Measurements from ENCODE around the gene MAP3K1.

The MAP3K1 gene

DNA sequence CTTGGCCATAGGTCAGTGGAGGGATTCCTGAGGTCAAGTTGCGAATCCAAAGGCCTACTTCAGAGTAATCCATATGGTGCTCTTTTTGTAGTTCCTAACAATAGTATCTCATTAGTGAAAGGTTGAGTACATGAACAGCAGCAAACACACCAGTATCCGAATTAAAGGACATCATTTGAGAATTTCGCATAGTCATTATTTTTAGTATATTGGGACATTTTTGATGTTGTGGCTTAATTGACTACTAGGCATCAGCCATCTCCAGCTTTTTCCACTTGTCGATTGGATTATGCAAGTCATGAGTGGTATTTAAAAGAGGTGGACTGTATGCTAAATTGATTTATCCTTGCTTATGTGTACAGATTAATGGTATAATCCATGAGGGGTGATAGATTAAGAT lies 23.7 kb downstream of the MAP3K1 start:
- Mint-ChIP-seq H3K9me3 (no peaks in the 10 kb centered on the region), H3K27me3 (no peaks in the 10 kb centered on the region), H3K36me3 (ENCODE audit: insufficient read depth) (peaks cover under 1% of the 10 kb centered on the region), H3K4me1 (ENCODE audit: low read depth in 2 of 2) (peaks cover 48 to 76% of the 10 kb centered on the region in 2 donors), H3K4me3 (no peak overlapping the region), H3K27ac (peak overlapping the region; percentile 85 to 90)
- ATAC-seq (replicated peaks) (no peak), DNase-seq (no peak)

GRCh38 chr5:56840597-56840996 lies 25.2 kb downstream of the MAP3K1 start:
- peaks cover 7% of the 10 kb centered on the region for H3K36me3 Mint-ChIP-seq (ENCODE audit: insufficient read depth)
- no peaks in the 10 kb centered on the region for H3K9me3 Mint-ChIP-seq
- no peak overlapping the region for H3K4me3 Mint-ChIP-seq
- peak overlapping the region in 1 of 2 donors; percentile 80 for H3K27ac Mint-ChIP-seq
- ATAC-seq (replicated peaks) (no peak), DNase-seq (no peak)
- H3K27me3 Mint-ChIP-seq, result no peaks in the 10 kb centered on the region
- peaks cover 45 to 77% of the 10 kb centered on the region in 2 donors for H3K4me1 Mint-ChIP-seq (ENCODE audit: low read depth in 2 of 2)

DNA sequence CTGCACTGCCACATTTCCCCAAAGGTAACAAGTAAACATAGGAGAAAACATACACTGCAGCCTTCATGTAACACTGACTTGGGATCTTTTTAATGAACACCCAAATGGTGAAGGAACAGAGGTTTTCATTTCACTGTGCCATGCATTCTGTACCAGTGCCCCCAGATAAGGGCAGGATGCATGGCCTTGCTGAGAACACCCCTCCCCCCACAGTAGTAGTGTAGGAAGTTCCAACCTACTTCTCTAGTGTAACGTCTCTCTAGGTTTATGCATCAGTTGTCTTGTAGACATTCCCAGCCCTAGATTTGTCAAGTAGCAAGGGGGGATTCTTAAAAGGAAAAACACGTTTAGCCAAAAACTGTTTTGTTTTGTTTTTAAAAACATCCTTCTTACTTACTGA lies 29.9 kb downstream of the MAP3K1 start:
- DNase-seq, result no peak
- Mint-ChIP-seq H3K9me3 (no peaks in the 10 kb centered on the region), H3K27me3 (no peaks in the 10 kb centered on the region), H3K4me3 (peak overlapping the region in 1 of 2 donors; percentile 12), H3K36me3 (ENCODE audit: insufficient read depth) (peaks cover 7% of the 10 kb centered on the region), H3K4me1 (ENCODE audit: low read depth in 2 of 2) (peaks cover 45 to 80% of the 10 kb centered on the region in 2 donors), H3K27ac (peak overlapping the region in 1 of 2 donors; percentile 60)
- ATAC-seq (replicated peaks), result peak; percentile 36

DNA sequence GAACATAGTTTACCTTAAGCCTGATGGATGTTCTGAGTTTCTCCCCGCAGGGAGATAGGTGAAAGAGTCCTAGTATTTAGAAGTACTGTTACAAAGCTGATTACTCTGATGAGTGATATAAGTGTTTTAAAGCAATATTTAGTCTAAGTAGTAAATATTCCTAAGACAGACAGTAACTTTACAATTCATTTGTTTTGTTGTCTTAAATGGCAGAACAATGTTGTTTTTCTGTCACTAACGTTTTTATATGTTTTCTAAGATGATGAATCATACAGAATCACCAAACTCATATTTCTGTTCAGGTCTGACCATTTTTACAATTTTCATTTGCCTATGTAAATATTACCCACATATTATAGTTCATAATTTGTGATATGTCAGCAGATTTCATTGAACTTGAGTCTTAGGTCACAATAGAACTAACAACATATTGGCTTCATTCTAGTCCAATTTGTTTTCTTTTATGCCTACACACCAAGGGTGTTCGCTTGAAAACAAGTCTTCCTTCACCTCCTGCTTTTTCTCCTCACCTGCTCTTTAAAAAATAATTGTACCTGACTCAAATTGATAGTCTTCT lies 30.6 kb downstream of the MAP3K1 start:
- Mint-ChIP-seq H3K36me3 (ENCODE audit: insufficient read depth) (peaks cover 7% of the 10 kb centered on the region), H3K9me3 (no peaks in the 10 kb centered on the region), H3K27me3 (no peaks in the 10 kb centered on the region), H3K27ac (peak overlapping the region; percentile 33 to 60), H3K4me3 (no peak overlapping the region), H3K4me1 (ENCODE audit: low read depth in 2 of 2) (peaks cover 44 to 85% of the 10 kb centered on the region in 2 donors)
- DNase-seq (no peak), ATAC-seq (replicated peaks) (no peak)

DNA sequence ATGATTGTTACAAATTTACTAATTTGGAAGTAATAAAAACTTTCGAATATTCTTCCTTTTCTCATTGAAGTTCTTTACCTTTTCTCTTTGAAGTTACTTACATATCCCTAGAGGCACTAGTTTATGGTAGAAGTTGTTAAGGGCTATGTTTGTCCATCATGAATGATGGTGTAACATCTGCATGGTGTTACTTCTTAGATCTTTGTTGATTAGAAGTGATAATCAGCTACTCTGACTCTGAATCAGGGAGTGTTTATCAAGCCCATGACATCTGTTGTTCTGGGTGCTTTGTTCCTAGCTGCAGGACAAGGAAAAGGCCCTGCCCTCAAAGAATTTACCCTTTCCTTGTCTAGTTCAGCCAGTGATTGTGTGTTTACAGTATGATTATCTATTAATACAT lies 32.9 kb downstream of the MAP3K1 start:
- Mint-ChIP-seq H3K36me3 (ENCODE audit: insufficient read depth) (peaks cover 7% of the 10 kb centered on the region), H3K9me3 (no peaks in the 10 kb centered on the region), H3K4me1 (ENCODE audit: low read depth in 2 of 2) (peaks cover 47 to 84% of the 10 kb centered on the region in 2 donors), H3K27me3 (no peaks in the 10 kb centered on the region), H3K27ac (peak overlapping the region; percentile 10 to 35), H3K4me3 (no peak overlapping the region)
- no peak for ATAC-seq (replicated peaks)
- no peak for DNase-seq

- H3K4me3 Mint-ChIP-seq, result peak overlapping the region; percentile 32 to 66
- peak overlapping the region; percentile 28 to 84 for H3K27ac Mint-ChIP-seq
- DNase-seq, result no peak
- peaks cover 53 to 83% of the 10 kb centered on the region in 2 donors for H3K4me1 Mint-ChIP-seq (ENCODE audit: low read depth in 2 of 2)
- H3K27me3 Mint-ChIP-seq, result no peaks in the 10 kb centered on the region
- no peaks in the 10 kb centered on the region for H3K9me3 Mint-ChIP-seq
- H3K36me3 Mint-ChIP-seq (ENCODE audit: insufficient read depth), result peaks cover 4% of the 10 kb centered on the region
- ATAC-seq (replicated peaks), result peak; percentile 67
Measured at GRCh38 chr5:56849671-56850070, 34.3 kb downstream of the MAP3K1 start.

GRCh38 chr5:56850423-56850822 lies 35.1 kb downstream of the MAP3K1 start:
- no peak for ATAC-seq (replicated peaks)
- H3K4me1 Mint-ChIP-seq (ENCODE audit: low read depth in 2 of 2), result peaks cover 54 to 85% of the 10 kb centered on the region in 2 donors
- peak overlapping the region in 1 of 2 donors; percentile 44 for H3K27ac Mint-ChIP-seq
- H3K4me3 Mint-ChIP-seq, result peak overlapping the region; percentile 32 to 66
- no peak for DNase-seq
- H3K27me3 Mint-ChIP-seq, result no peaks in the 10 kb centered on the region
- H3K9me3 Mint-ChIP-seq, result no peaks in the 10 kb centered on the region
- peaks cover 2% of the 10 kb centered on the region for H3K36me3 Mint-ChIP-seq (ENCODE audit: insufficient read depth)

DNA sequence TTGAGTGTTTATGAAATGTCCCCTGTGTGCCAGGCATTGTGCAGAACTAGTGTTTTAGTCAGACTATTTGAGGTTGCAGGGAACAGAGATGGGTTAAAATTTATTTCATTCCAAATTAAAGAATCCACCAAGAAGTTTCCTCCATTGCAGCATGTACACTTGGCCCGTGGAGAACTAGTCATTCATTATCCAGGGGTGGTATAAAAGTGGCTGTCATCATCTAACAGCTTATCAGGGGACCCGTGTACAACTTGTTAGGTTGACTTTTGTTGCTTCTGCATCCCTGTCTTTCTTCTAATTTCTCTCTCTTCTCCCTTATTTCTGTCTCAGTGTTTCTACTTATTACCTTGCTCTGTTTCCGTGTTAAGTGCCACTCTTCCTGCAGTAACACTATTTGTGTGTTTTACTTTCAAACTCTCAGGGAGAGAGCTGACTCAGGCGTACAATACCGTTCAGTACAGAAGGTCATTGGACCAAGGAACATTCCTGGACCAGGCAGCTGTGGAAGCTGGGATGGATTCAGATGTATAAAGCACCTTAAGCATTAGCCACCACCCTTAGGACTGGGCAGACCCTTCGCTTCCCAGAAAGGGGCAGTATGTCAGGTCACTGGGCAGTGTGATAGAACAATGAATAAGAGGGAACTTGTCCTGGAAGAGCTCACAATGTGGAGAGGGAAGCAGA lies 36.1 kb downstream of the MAP3K1 start:
- no peaks in the 10 kb centered on the region for H3K9me3 Mint-ChIP-seq
- peaks cover 52 to 84% of the 10 kb centered on the region in 2 donors for H3K4me1 Mint-ChIP-seq (ENCODE audit: low read depth in 2 of 2)
- peak overlapping the region; percentile 65 to 76 for H3K4me3 Mint-ChIP-seq

GRCh38 chr5:56852228-56853000 lies 37.1 kb downstream of the MAP3K1 start:
- H3K27me3 Mint-ChIP-seq, result no peaks in the 10 kb centered on the region
- H3K27ac Mint-ChIP-seq, result peak overlapping the region; percentile 77 to 85
- ATAC-seq (replicated peaks) (peak; percentile 59), DNase-seq (no peak)
- peaks cover 54 to 84% of the 10 kb centered on the region in 2 donors for H3K4me1 Mint-ChIP-seq (ENCODE audit: low read depth in 2 of 2)
- no peaks in the 10 kb centered on the region for H3K9me3 Mint-ChIP-seq
- H3K36me3 Mint-ChIP-seq (ENCODE audit: insufficient read depth), result no peaks in the 10 kb centered on the region
- H3K4me3 Mint-ChIP-seq, result peak overlapping the region; percentile 65 to 76

More for the DNA sequence above, 36.1 kb downstream of the MAP3K1 start:
- ATAC-seq (replicated peaks) (no peak), DNase-seq (no peak)
- H3K27ac Mint-ChIP-seq, result peak overlapping the region; percentile 77 to 85
- H3K36me3 Mint-ChIP-seq (ENCODE audit: insufficient read depth), result no peaks in the 10 kb centered on the region
- no peaks in the 10 kb centered on the region for H3K27me3 Mint-ChIP-seq

GRCh38 chr5:56853698-56854097 lies 38.3 kb downstream of the MAP3K1 start:
- peak; percentile 14 for ATAC-seq (replicated peaks)
- H3K36me3 Mint-ChIP-seq (ENCODE audit: insufficient read depth), result peaks cover 4% of the 10 kb centered on the region
- H3K4me3 Mint-ChIP-seq, result peak overlapping the region; percentile 0 to 21
- peak overlapping the region; percentile 29 to 61 for H3K27ac Mint-ChIP-seq
- no peaks in the 10 kb centered on the region for H3K27me3 Mint-ChIP-seq
- no peak for DNase-seq
- H3K9me3 Mint-ChIP-seq, result no peaks in the 10 kb centered on the region
- H3K4me1 Mint-ChIP-seq (ENCODE audit: low read depth in 2 of 2), result peaks cover 51 to 80% of the 10 kb centered on the region in 2 donors

GRCh38 chr5:56854920-56855319 lies 39.6 kb downstream of the MAP3K1 start:
- peak overlapping the region; percentile 39 to 77 for H3K27ac Mint-ChIP-seq
- H3K4me1 Mint-ChIP-seq (ENCODE audit: low read depth in 2 of 2), result peaks cover 39 to 70% of the 10 kb centered on the region in 2 donors
- no peaks in the 10 kb centered on the region for H3K9me3 Mint-ChIP-seq
- no peak for DNase-seq
- ATAC-seq (replicated peaks), result no peak
- peak overlapping the region in 1 of 2 donors; percentile 7 for H3K4me3 Mint-ChIP-seq
- peaks cover 11% of the 10 kb centered on the region for H3K36me3 Mint-ChIP-seq (ENCODE audit: insufficient read depth)
- H3K27me3 Mint-ChIP-seq, result no peaks in the 10 kb centered on the region

DNA sequence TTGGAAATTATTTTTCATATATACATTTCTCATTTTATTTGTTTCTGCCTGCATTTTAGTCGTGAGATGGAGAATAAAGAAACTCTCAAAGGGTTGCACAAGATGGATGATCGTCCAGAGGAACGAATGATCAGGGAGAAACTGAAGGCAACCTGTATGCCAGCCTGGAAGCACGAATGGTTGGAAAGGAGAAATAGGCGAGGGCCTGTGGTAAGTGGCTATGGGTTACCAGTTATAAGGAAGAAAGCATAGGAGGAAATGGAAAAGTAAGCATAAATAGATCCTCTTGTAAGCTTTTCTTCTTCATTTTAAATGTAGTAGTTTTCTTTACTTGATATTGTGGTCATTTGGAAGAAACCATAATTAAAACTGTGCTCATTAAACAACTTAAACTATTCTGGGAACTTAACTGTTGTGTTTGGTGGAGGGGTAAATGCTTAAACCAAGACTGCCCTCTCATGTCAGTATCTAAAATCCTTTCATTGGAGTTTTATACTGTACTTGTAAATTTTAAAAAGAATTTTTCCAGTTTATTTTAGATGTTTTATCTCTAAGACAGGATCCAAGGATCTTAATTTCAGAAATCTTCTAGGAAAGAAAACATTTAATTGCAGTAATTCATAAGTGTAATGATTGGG lies 41.3 kb downstream of the MAP3K1 start:
- ATAC-seq (replicated peaks), result no peak
- peaks cover 28 to 56% of the 10 kb centered on the region in 2 donors for H3K4me1 Mint-ChIP-seq (ENCODE audit: low read depth in 2 of 2)
- peaks cover 27% of the 10 kb centered on the region for H3K36me3 Mint-ChIP-seq (ENCODE audit: insufficient read depth)
- no peak for DNase-seq
- H3K27me3 Mint-ChIP-seq, result no peaks in the 10 kb centered on the region
- H3K27ac Mint-ChIP-seq, result peak overlapping the region; percentile 77 to 88
- H3K9me3 Mint-ChIP-seq, result no peaks in the 10 kb centered on the region
- no peak overlapping the region for H3K4me3 Mint-ChIP-seq

DNA sequence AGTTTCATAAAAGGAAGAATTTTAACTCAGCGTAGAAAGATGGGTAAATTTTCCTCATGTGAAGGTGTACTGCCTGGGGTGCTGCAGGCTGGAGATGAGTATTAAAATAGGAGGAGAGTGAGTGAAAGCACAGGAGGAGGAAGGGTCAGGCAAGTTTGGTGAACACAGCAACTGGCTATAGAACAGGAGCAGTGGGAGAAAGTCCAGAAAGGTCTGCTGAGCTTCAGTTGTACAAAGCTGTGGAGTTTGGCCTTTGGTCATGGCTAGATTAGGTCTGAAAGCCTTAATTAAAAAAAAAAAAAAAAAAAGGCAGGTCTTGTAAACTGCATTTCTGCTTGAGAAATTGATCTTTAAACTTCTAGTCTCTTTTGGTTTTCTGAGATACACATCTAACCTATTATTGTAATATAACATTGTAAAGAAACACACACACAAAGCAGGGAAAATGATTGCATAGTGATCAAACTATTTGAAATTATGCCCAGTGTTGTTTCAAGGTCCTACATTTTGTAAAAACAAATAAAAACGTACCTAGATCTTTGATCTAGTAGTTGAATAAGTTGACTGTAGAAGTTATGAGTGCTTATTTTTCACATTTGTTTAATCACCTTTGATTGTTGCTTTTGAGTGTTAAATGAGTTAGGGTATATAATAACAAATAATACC lies 43.6 kb downstream of the MAP3K1 start:
- H3K27me3 Mint-ChIP-seq, result no peaks in the 10 kb centered on the region
- no peaks in the 10 kb centered on the region for H3K9me3 Mint-ChIP-seq
- ATAC-seq (replicated peaks) (no peak), DNase-seq (no peak)
- peak overlapping the region in 1 of 2 donors; percentile 75 for H3K27ac Mint-ChIP-seq
- peaks cover 38% of the 10 kb centered on the region for H3K36me3 Mint-ChIP-seq (ENCODE audit: insufficient read depth)
- H3K4me3 Mint-ChIP-seq, result no peak overlapping the region
- peaks cover 17 to 37% of the 10 kb centered on the region in 2 donors for H3K4me1 Mint-ChIP-seq (ENCODE audit: low read depth in 2 of 2)
